ENCODE measurements around the gene KNDC1. TPM values are rescaled to one million over a fixed set of nuclear protein-coding genes. Genes with fewer than 3 reads are reported as not detected.
"Not testable (repeated sequence)": the region's sequence is repeated elsewhere in the genome, so short reads cannot be mapped to it uniquely, and the experiment has no call there.

Gene KNDC1
- total RNA-seq, 1 donor from 2014 or later: 10.3 TPM

GRCh38 chr10:133231946-133232574, 72.0 kb downstream of the KNDC1 start:
- peaks cover 85% of the 10 kb centered on the region for H3K27me3 ChIP-seq (ENCODE audit: low read depth)
- intact Hi-C loops (cut with DNase I): no loop called here
- DNase-seq (no peak), ATAC-seq (no peak)
- TF ChIP-seq CTCF (IDR thresholded peaks at IDR 0.05): no peak
- H3K4me3 ChIP-seq: no peak overlapping the region
- no peaks in the 10 kb centered on the region for H3K36me3 ChIP-seq
- peaks cover 19% of the 10 kb centered on the region for H3K4me1 ChIP-seq
- H3K9me3 ChIP-seq: no peaks in the 10 kb centered on the region
- no peak overlapping the region for H3K27ac ChIP-seq

- peaks cover 85% of the 10 kb centered on the region for H3K27me3 ChIP-seq (ENCODE audit: low read depth)
- H3K4me3 ChIP-seq: peak overlapping the region; percentile 45
- H3K27ac ChIP-seq; H3K9me3 ChIP-seq; H3K36me3 ChIP-seq; ATAC-seq; intact Hi-C loops (cut with DNase I); DNase-seq: not testable (repeated sequence)
- H3K4me1 ChIP-seq: peaks cover 21% of the 10 kb centered on the region
Observed at GRCh38 chr10:133234796-133235195, 74.8 kb downstream of the KNDC1 start.

GRCh38 chr10:133235265-133235855, 75.3 kb downstream of the KNDC1 start:
- peak; percentile 72 for DNase-seq

GRCh38 chr10:133235932-133236331, 75.9 kb downstream of the KNDC1 start:
- TF ChIP-seq CTCF (IDR thresholded peaks at IDR 0.05): no peak
- no peaks in the 10 kb centered on the region for H3K36me3 ChIP-seq
- peaks cover 21% of the 10 kb centered on the region for H3K4me1 ChIP-seq
- peak overlapping the region; percentile 9 for H3K27ac ChIP-seq
- no peaks in the 10 kb centered on the region for H3K9me3 ChIP-seq
- ATAC-seq (peak; percentile 26 to 34), DNase-seq (no peak)
- intact Hi-C loops (cut with DNase I): no loop called here
- H3K4me3 ChIP-seq: peak overlapping the region; percentile 45
- H3K27me3 ChIP-seq (ENCODE audit: low read depth): peaks cover 83% of the 10 kb centered on the region

More at GRCh38 chr10:133235265-133235855, 75.3 kb downstream of the KNDC1 start:
- intact Hi-C loops (cut with DNase I): no loop called here
- Histone ChIP-seq H3K27ac (peak overlapping the region; percentile 71), H3K9me3 (no peaks in the 10 kb centered on the region), H3K4me3 (peak overlapping the region; percentile 45), H3K36me3 (no peaks in the 10 kb centered on the region), H3K27me3 (ENCODE audit: low read depth) (peaks cover 85% of the 10 kb centered on the region), H3K4me1 (peaks cover 20% of the 10 kb centered on the region)
- peak; percentile 45 to 65 for ATAC-seq
- no peak for TF ChIP-seq CTCF (IDR thresholded peaks at IDR 0.05)

GRCh38 chr10:133236401-133237240, 76.6 kb downstream of the KNDC1 start:
- peak overlapping the region; percentile 45 for H3K4me3 ChIP-seq
- intact Hi-C loops (cut with DNase I): no loop called here
- H3K27ac ChIP-seq: peak overlapping the region; percentile 9
- H3K4me1 ChIP-seq: peaks cover 28% of the 10 kb centered on the region
- peak; percentile 34 to 47 for ATAC-seq
- no peak for DNase-seq
- peaks cover 82% of the 10 kb centered on the region for H3K27me3 ChIP-seq (ENCODE audit: low read depth)
- H3K36me3 ChIP-seq: no peaks in the 10 kb centered on the region
- no peaks in the 10 kb centered on the region for H3K9me3 ChIP-seq
- TF ChIP-seq CTCF (IDR thresholded peaks at IDR 0.05): no peak

Measured in lower lobe of right lung (tissue), 2 donors.